OCI-LY1 (cell line): ENCODE measurements around the gene WDR62.

Experiments used
- H2AFZ ChIP-seq: fragments of 200-600 bp; sonication (generic), shearing (Covaris generic); 2 replicates; pipeline ENCODE4 v1.6.0; 2014; ENCODE audit warnings: antibody characterized with exemption, mild to moderate bottlenecking, low read length
- H3F3A ChIP-seq: fragments of 200-600 bp; sonication (generic), shearing (Covaris generic); 2 replicates; pipeline ENCODE4 v1.6.0; 2014; ENCODE audit warnings: mild to moderate bottlenecking, antibody characterized with exemption, low read length, moderate library complexity; ENCODE audit not compliant: insufficient read depth
- H3K27ac ChIP-seq: fragments of 200-600 bp; sonication (generic); 2 replicates; pipeline ENCODE4 v1.5.1; 2014; ENCODE audit warnings: low read length, mixed run types, mild to moderate bottlenecking, low read depth; ENCODE audit not compliant: poor library complexity, severe bottlenecking
- H3K27me3 ChIP-seq: fragments of 200-600 bp; sonication (generic); 2 replicates; pipeline ENCODE4 v1.6.0; 2014; ENCODE audit warnings: antibody characterized with exemption, mild to moderate bottlenecking, low read length, moderate library complexity; ENCODE audit not compliant: insufficient read depth
- H3K36me3 ChIP-seq: fragments of 200-600 bp; sonication (generic); 2 replicates; pipeline ENCODE4 v1.6.1; 2014; ENCODE audit warnings: mild to moderate bottlenecking, antibody characterized with exemption, low read length, moderate library complexity, mixed read lengths; ENCODE audit not compliant: insufficient read depth
- H3K4me1 ChIP-seq: fragments of 200-600 bp; sonication (generic); 2 replicates; pipeline ENCODE4 v1.5.1; 2014; ENCODE audit warnings: mild to moderate bottlenecking, low read length, moderate library complexity; ENCODE audit not compliant: insufficient read depth, severe bottlenecking
- H3K4me2 ChIP-seq: fragments of 200-600 bp; sonication (generic), shearing (Covaris generic); 2 replicates; pipeline ENCODE4 v1.6.1; 2014; ENCODE audit warnings: low read length
- H3K4me3 ChIP-seq: fragments of 200-600 bp; sonication (generic); 2 replicates; pipeline ENCODE4 v1.5.1; 2014; ENCODE audit warnings: low read length, low read depth, mild to moderate bottlenecking, mixed read lengths; ENCODE audit not compliant: poor library complexity, severe bottlenecking
- H3K79me2 ChIP-seq: fragments of 200-600 bp; shearing (Covaris generic); 2 replicates; pipeline ENCODE4 v1.6.1; 2016; ENCODE audit warnings: mixed run types, low read length, mixed read lengths; ENCODE audit not compliant: insufficient read depth
- H3K9ac ChIP-seq: fragments of 200-600 bp; sonication (generic), shearing (Covaris generic); 2 replicates; pipeline ENCODE4 v1.6.1; 2014; ENCODE audit warnings: mild to moderate bottlenecking, low read length, mixed read lengths
- H3K9me2 ChIP-seq: fragments of 200-600 bp; sonication (generic), shearing (Covaris generic); 2 replicates; pipeline ENCODE4 v1.6.1; 2014; ENCODE audit warnings: low read depth, mild to moderate bottlenecking, low read length, mixed read lengths
- H3K9me3 ChIP-seq: fragments of 200-600 bp; shearing (Covaris generic); 2 replicates; pipeline ENCODE4 v1.6.1; 2014; ENCODE audit warnings: low read length, mixed read lengths
- H4K20me1 ChIP-seq: fragments of 200-600 bp; sonication (generic), shearing (Covaris generic); 2 replicates; pipeline ENCODE4 v1.6.0; 2016; ENCODE audit warnings: mild to moderate bottlenecking, low read length; ENCODE audit not compliant: insufficient read depth
- EZH2 ChIP-seq: fragments of 200-600 bp; sonication (generic), shearing (Covaris generic); IDR thresholded peaks from 2 replicates; pipeline ENCODE4 v1.8.0; 2017; ENCODE audit warnings: borderline replicate concordance, mixed run types, mild to moderate bottlenecking, antibody characterized with exemption, low read length, moderate library complexity, mixed read lengths
- TF ChIP-seq, protein P1 (sequence below): fragments of 200-600 bp; sonication (generic), shearing (Covaris generic); IDR thresholded peaks from 2 replicates; pipeline ENCODE4 v1.5.1; 2017; ENCODE audit warnings: mild to moderate bottlenecking, antibody characterized with exemption, low read length, moderate library complexity, mixed read lengths

Gene WDR62

DNA sequence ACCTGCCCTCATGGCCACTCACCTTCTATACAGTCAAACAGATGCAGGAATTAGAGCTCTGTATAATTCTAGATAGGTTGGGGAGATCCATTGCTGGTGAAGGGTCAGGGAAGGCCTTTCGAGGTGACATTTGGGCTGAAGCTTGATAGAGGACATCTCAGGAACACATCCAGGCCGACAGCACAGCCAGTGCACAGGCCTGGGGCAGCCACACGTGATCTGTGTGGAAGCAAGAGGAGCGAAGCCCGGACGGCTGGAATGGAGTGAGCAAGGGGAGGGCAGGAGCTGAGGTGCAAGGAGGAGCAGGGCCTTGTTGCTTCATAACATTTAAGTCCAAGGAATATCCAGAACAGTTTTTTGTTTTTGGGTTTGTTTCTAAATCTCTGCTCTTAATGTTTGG is 51.7 kb downstream of the WDR62 start:
- H3K9ac ChIP-seq: no peak overlapping the region
- H3K27me3 ChIP-seq: no peaks in the 10 kb centered on the region
- no peak overlapping the region for H3K4me3 ChIP-seq

DNA sequence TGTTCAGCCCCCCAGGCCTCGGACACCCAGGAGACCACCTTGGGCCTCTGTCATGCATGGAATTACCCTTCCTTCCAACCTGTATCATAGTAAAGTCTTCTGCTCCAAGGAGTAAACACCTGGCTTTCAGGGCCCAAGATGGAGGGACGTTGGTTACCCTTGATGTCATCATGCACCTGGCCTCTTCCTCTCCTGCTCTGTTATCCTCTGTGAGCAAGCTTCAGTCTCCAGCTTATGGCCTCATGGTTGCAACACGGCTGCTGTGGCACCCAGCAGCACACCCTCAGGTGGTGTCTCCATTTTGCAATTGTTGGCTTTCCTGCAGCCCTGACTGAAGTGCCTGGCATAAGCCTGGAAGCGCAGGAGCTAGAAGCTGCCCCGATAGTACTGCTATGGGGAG is 52.3 kb downstream of the WDR62 start:
- peaks cover 57% of the 10 kb centered on the region for H3K36me3 ChIP-seq
- no peaks in the 10 kb centered on the region for H3K9me3 ChIP-seq
- TF ChIP-seq, protein P1, sequence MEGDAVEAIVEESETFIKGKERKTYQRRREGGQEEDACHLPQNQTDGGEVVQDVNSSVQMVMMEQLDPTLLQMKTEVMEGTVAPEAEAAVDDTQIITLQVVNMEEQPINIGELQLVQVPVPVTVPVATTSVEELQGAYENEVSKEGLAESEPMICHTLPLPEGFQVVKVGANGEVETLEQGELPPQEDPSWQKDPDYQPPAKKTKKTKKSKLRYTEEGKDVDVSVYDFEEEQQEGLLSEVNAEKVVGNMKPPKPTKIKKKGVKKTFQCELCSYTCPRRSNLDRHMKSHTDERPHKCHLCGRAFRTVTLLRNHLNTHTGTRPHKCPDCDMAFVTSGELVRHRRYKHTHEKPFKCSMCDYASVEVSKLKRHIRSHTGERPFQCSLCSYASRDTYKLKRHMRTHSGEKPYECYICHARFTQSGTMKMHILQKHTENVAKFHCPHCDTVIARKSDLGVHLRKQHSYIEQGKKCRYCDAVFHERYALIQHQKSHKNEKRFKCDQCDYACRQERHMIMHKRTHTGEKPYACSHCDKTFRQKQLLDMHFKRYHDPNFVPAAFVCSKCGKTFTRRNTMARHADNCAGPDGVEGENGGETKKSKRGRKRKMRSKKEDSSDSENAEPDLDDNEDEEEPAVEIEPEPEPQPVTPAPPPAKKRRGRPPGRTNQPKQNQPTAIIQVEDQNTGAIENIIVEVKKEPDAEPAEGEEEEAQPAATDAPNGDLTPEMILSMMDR: no peak
- no peak for TF ChIP-seq EZH2
- 0 out of 2 replicates have a peak, but pooled peaks cover 2% of the 10 kb centered on the region for H3F3A ChIP-seq
- H3K9me2 ChIP-seq: no peaks in the 10 kb centered on the region
- H3K4me1 ChIP-seq: no peaks in the 10 kb centered on the region
- H3K27me3 ChIP-seq: no peaks in the 10 kb centered on the region
- no peak overlapping the region for H3K4me2 ChIP-seq
- no peaks in the 10 kb centered on the region for H3K79me2 ChIP-seq
- H3K4me3 ChIP-seq: no peak overlapping the region
- H3K27ac ChIP-seq: no peak overlapping the region
- H3K9ac ChIP-seq: no peak overlapping the region
- H2AFZ ChIP-seq: no peak overlapping the region
- no peaks in the 10 kb centered on the region for H4K20me1 ChIP-seq

More for the DNA sequence above, 51.7 kb downstream of the WDR62 start:
- Histone ChIP-seq H3F3A (0 out of 2 replicates have a peak, but pooled peaks cover 2% of the 10 kb centered on the region), H3K9me2 (no peaks in the 10 kb centered on the region), H3K9me3 (no peaks in the 10 kb centered on the region), H3K79me2 (no peaks in the 10 kb centered on the region), H4K20me1 (no peaks in the 10 kb centered on the region), H3K27ac (no peak overlapping the region), H3K4me1 (no peaks in the 10 kb centered on the region), H3K36me3 (peaks cover 63% of the 10 kb centered on the region), H2AFZ (no peak overlapping the region), H3K4me2 (no peak overlapping the region)
- no peak for TF ChIP-seq EZH2
- TF ChIP-seq, protein P1: no peak

DNA sequence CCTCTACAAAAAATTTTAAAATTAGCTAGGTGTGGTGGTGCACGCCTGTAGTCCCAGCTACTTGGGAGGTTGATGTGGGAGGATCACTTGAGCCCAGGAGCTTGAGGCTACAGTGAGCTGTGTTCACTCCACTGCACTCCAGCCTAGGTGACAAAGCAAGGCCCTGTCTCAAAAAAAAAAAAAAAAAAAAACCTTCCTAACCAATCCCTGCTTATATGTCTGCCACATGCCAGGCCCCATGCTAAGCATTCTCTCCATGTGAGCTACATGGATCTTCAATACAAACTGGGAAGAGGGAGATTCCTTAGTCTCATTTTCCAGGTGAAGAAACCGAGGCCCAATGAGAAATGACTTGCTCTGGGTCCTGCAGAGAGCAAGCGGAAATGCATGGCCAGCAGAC is 54.0 kb downstream of the WDR62 start:
- H4K20me1 ChIP-seq: no peaks in the 10 kb centered on the region
- H3K36me3 ChIP-seq: peaks cover 55% of the 10 kb centered on the region
- no peak overlapping the region for H3K9ac ChIP-seq
- H3K4me2 ChIP-seq: no peak overlapping the region
- 0 out of 2 replicates have a peak, but pooled peaks cover 2% of the 10 kb centered on the region for H3F3A ChIP-seq
- peaks cover 5% of the 10 kb centered on the region for H3K4me1 ChIP-seq
- no peaks in the 10 kb centered on the region for H3K27me3 ChIP-seq
- H3K4me3 ChIP-seq: no peak overlapping the region
- H3K9me3 ChIP-seq: no peaks in the 10 kb centered on the region
- no peaks in the 10 kb centered on the region for H3K9me2 ChIP-seq
- TF ChIP-seq, protein P1: no peak
- H3K79me2 ChIP-seq: no peaks in the 10 kb centered on the region
- no peak overlapping the region for H3K27ac ChIP-seq
- no peak overlapping the region for H2AFZ ChIP-seq
